Erythroblast (primary cell): ENCODE results near the gene HSD11B1L.

ENCODE experiments used
- GATA1 ChIP-seq: IDR thresholded peaks from 2 replicates; pipeline ENCODE4 v1.6.1; 2011; ENCODE audit warnings: low read depth, mild to moderate bottlenecking, control low read depth, low read length, moderate library complexity
- POLR2A ChIP-seq: IDR thresholded peaks from 2 replicates; pipeline ENCODE4 v1.6.1; 2011; ENCODE audit warnings: mild to moderate bottlenecking, low read length

- TF ChIP-seq POLR2A: no peak
- no peak for TF ChIP-seq GATA1
Observed at GRCh38 chr19:5643060-5643459, 37.8 kb upstream of the HSD11B1L start.
